Measurements from ENCODE around the gene MBOAT1. TPM values are rescaled to one million over a fixed set of nuclear protein-coding genes. Genes with fewer than 3 reads are reported as not detected.

The MBOAT1 gene
- total RNA-seq, 1 donor from 2014 or later, result 6.4 TPM

DNA sequence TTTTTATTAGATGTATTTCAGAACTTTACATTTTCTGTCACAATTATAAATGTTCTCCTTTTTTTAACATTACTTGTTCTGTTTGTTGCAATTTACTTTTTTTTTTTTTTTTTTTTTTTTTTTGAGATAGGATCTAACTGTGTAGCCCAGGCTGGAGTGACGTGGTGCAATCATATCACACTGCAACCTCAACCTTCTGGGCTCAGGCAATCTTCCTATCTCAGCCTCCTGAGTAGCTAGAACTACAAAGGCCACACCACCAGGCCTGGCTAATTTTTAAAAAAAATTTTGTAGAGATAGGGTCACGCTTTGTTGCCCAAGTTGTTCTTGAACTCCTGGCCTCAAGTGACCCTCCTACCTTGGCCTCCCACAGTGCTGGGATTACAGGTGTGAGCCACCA lies 15.1 kb upstream of the MBOAT1 start:
- Mint-ChIP-seq H3K9me3 (ENCODE audit: unreplicated experiment) (no peaks in the 10 kb centered on the region), H3K4me3 (ENCODE audit: unreplicated experiment) (no peak overlapping the region), H3K4me1 (ENCODE audit: low read depth, unreplicated experiment) (no peaks in the 10 kb centered on the region), H3K27me3 (ENCODE audit: low read depth, unreplicated experiment) (no peaks in the 10 kb centered on the region), H3K36me3 (ENCODE audit: low read depth, unreplicated experiment) (no peaks in the 10 kb centered on the region), H3K27ac (ENCODE audit: unreplicated experiment) (no peak overlapping the region)
- Histone ChIP-seq H3K9me3 (ENCODE audit: insufficient read depth, low read depth, low read length) (no peaks in the 10 kb centered on the region), H3K27ac (ENCODE audit: low read depth, low read length) (no peak overlapping the region), H3K36me3 (ENCODE audit: insufficient read depth, low read length) (no peaks in the 10 kb centered on the region), H3K4me2 (ENCODE audit: low read length) (no peak overlapping the region), H3K4me3 (ENCODE audit: insufficient read depth, low read depth, low read length) (no peak overlapping the region), H3K9ac (ENCODE audit: low read length) (no peak overlapping the region), H3K79me2 (ENCODE audit: insufficient read depth, low read length) (no peaks in the 10 kb centered on the region), H3K27me3 (ENCODE audit: insufficient read depth, low read length) (no peaks in the 10 kb centered on the region), H2AFZ (ENCODE audit: low read depth, low read length) (no peak overlapping the region), H3K4me1 (ENCODE audit: insufficient read depth, low read length) (no peaks in the 10 kb centered on the region), H4K20me1 (ENCODE audit: insufficient read depth, low read length) (no peaks in the 10 kb centered on the region)
- TF ChIP-seq EZH2 (IDR thresholded peaks at IDR 0.05; ENCODE audit: insufficient read depth, low read length) (no peak), CTCF (IDR thresholded peaks at IDR 0.05; ENCODE audit: insufficient read depth, low read depth, low read length) (no peak)
- FAIRE-seq (no peak), DNase-seq (ENCODE audit: low read depth) (no peak)

DNA sequence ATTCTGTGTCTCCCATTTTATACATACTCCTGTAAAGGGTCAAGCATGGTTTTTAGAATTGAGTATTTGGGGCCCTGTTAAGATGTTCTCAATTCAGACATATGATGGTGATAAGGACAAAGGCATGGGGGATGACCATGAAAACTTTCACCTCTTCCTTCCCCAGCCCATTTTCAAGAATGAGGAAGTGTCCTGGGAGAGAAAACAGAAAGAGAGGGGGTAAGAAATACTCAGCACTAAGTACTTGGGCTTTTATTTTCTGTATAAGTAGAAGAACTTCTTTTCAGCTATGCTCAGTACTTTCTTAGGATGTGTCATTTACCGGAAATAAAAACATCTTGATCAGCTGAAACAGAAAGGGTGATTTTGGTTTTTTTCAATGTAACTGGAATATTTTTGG lies 10.9 kb upstream of the MBOAT1 start:
- peaks cover 3% of the 10 kb centered on the region for H3K27me3 Mint-ChIP-seq (ENCODE audit: low read depth, unreplicated experiment)
- H3K9me3 ChIP-seq (ENCODE audit: insufficient read depth, low read depth, low read length), result no peaks in the 10 kb centered on the region
- peaks cover 1% of the 10 kb centered on the region for H3K9me3 Mint-ChIP-seq (ENCODE audit: unreplicated experiment)
- no peaks in the 10 kb centered on the region for H3K36me3 Mint-ChIP-seq (ENCODE audit: low read depth, unreplicated experiment)
- H2AFZ ChIP-seq (ENCODE audit: low read depth, low read length), result no peak overlapping the region
- no peak overlapping the region for H3K4me2 ChIP-seq (ENCODE audit: low read length)
- H3K27me3 ChIP-seq (ENCODE audit: insufficient read depth, low read length), result no peaks in the 10 kb centered on the region
- peaks cover under 1% of the 10 kb centered on the region for H3K4me1 Mint-ChIP-seq (ENCODE audit: low read depth, unreplicated experiment)
- H4K20me1 ChIP-seq (ENCODE audit: insufficient read depth, low read length), result no peaks in the 10 kb centered on the region
- H3K9ac ChIP-seq (ENCODE audit: low read length), result no peak overlapping the region
- no peak overlapping the region for H3K4me3 Mint-ChIP-seq (ENCODE audit: unreplicated experiment)
- TF ChIP-seq EZH2 (IDR thresholded peaks at IDR 0.05; ENCODE audit: insufficient read depth, low read length), result no peak
- TF ChIP-seq CTCF (IDR thresholded peaks at IDR 0.05; ENCODE audit: insufficient read depth, low read depth, low read length), result no peak
- no peak overlapping the region for H3K4me3 ChIP-seq (ENCODE audit: insufficient read depth, low read depth, low read length)
- DNase-seq (ENCODE audit: low read depth), result no peak
- FAIRE-seq, result no peak
- no peaks in the 10 kb centered on the region for H3K79me2 ChIP-seq (ENCODE audit: insufficient read depth, low read length)
- no peak overlapping the region for H3K27ac Mint-ChIP-seq (ENCODE audit: unreplicated experiment)
- H3K27ac ChIP-seq (ENCODE audit: low read depth, low read length), result no peak overlapping the region
- H3K4me1 ChIP-seq (ENCODE audit: insufficient read depth, low read length), result no peaks in the 10 kb centered on the region
- H3K36me3 ChIP-seq (ENCODE audit: insufficient read depth, low read length), result no peaks in the 10 kb centered on the region

DNA sequence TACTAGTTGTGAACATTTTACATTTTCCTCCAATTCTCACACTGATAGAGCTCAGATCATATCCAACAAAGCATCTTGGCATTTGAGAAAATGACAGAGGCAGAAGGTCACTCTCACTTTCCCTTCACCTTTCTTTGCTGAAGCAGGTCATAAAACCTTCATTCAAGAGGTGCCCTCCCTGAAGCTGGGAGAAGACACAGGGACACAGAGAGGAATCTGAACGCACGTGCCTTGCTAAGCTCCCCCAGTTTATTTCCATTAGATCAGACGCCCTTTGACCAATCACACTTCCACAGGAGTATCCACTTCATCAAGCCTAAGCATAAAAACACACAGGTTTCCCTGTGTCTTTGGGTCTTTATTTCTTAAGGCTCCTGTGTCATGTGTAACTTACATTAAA lies 9.2 kb upstream of the MBOAT1 start:
- no peaks in the 10 kb centered on the region for H3K27me3 ChIP-seq (ENCODE audit: insufficient read depth, low read length)
- Mint-ChIP-seq H3K36me3 (ENCODE audit: low read depth, unreplicated experiment) (no peaks in the 10 kb centered on the region), H3K27me3 (ENCODE audit: low read depth, unreplicated experiment) (peaks cover 3% of the 10 kb centered on the region), H3K4me1 (ENCODE audit: low read depth, unreplicated experiment) (peaks cover 5% of the 10 kb centered on the region), H3K27ac (ENCODE audit: unreplicated experiment) (no peak overlapping the region), H3K4me3 (ENCODE audit: unreplicated experiment) (no peak overlapping the region), H3K9me3 (ENCODE audit: unreplicated experiment) (peaks cover 1% of the 10 kb centered on the region)
- H3K4me3 ChIP-seq (ENCODE audit: insufficient read depth, low read depth, low read length), result no peak overlapping the region
- no peak overlapping the region for H3K9ac ChIP-seq (ENCODE audit: low read length)
- no peak overlapping the region for H3K4me2 ChIP-seq (ENCODE audit: low read length)
- no peaks in the 10 kb centered on the region for H3K4me1 ChIP-seq (ENCODE audit: insufficient read depth, low read length)
- no peaks in the 10 kb centered on the region for H3K9me3 ChIP-seq (ENCODE audit: insufficient read depth, low read depth, low read length)
- TF ChIP-seq EZH2 (IDR thresholded peaks at IDR 0.05; ENCODE audit: insufficient read depth, low read length) (no peak), CTCF (IDR thresholded peaks at IDR 0.05; ENCODE audit: insufficient read depth, low read depth, low read length) (no peak)
- FAIRE-seq, result no peak
- H3K79me2 ChIP-seq (ENCODE audit: insufficient read depth, low read length), result no peaks in the 10 kb centered on the region
- H4K20me1 ChIP-seq (ENCODE audit: insufficient read depth, low read length), result no peaks in the 10 kb centered on the region
- no peak overlapping the region for H3K27ac ChIP-seq (ENCODE audit: low read depth, low read length)
- DNase-seq (ENCODE audit: low read depth), result no peak
- no peak overlapping the region for H2AFZ ChIP-seq (ENCODE audit: low read depth, low read length)
- H3K36me3 ChIP-seq (ENCODE audit: insufficient read depth, low read length), result no peaks in the 10 kb centered on the region

Data from astrocyte (in vitro differentiated cells and primary cell).